Smooth muscle cell of the umbilical artery (primary cell): ENCODE data around the gene CLCA2. TPM values are rescaled to one million over a fixed set of nuclear protein-coding genes. Genes with fewer than 3 reads are reported as not detected.

Source experiments
- total RNA-seq: library from RNA; depleted of rRNA; stranded (reverse); fragments of >200 nt; gene quantifications from 2 replicates; pipeline ENCODE4 v1.2.3, GENCODE V29; 2014

Gene CLCA2, protein sequence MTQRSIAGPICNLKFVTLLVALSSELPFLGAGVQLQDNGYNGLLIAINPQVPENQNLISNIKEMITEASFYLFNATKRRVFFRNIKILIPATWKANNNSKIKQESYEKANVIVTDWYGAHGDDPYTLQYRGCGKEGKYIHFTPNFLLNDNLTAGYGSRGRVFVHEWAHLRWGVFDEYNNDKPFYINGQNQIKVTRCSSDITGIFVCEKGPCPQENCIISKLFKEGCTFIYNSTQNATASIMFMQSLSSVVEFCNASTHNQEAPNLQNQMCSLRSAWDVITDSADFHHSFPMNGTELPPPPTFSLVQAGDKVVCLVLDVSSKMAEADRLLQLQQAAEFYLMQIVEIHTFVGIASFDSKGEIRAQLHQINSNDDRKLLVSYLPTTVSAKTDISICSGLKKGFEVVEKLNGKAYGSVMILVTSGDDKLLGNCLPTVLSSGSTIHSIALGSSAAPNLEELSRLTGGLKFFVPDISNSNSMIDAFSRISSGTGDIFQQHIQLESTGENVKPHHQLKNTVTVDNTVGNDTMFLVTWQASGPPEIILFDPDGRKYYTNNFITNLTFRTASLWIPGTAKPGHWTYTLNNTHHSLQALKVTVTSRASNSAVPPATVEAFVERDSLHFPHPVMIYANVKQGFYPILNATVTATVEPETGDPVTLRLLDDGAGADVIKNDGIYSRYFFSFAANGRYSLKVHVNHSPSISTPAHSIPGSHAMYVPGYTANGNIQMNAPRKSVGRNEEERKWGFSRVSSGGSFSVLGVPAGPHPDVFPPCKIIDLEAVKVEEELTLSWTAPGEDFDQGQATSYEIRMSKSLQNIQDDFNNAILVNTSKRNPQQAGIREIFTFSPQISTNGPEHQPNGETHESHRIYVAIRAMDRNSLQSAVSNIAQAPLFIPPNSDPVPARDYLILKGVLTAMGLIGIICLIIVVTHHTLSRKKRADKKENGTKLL
- total RNA-seq = 0.46 and 1.5 TPM in 2 replicates

DNA sequence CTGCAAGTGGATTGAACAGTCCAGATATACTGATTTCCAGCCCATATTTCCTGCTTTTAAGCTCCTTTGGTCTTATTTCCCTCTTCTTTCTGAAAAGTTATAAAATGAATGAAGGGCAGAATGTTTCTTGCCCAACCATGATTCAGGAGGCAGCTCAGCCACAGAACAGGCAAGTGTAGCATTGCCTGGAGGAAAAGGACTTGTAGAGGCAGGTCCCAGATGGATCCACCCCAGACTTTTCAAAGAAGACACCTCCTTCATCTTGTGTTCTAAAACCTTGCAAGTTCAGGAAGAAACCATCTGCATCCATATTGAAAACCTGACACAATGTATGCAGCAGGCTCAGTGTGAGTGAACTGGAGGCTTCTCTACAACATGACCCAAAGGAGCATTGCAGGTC lies at the start of gene CLCA2:
Gene CLCA2, plus strand, starts transcription at position 299 of the 400 bp plus-strand sequence. Its CDS starts 77 bp downstream, at position 376.

DNA sequence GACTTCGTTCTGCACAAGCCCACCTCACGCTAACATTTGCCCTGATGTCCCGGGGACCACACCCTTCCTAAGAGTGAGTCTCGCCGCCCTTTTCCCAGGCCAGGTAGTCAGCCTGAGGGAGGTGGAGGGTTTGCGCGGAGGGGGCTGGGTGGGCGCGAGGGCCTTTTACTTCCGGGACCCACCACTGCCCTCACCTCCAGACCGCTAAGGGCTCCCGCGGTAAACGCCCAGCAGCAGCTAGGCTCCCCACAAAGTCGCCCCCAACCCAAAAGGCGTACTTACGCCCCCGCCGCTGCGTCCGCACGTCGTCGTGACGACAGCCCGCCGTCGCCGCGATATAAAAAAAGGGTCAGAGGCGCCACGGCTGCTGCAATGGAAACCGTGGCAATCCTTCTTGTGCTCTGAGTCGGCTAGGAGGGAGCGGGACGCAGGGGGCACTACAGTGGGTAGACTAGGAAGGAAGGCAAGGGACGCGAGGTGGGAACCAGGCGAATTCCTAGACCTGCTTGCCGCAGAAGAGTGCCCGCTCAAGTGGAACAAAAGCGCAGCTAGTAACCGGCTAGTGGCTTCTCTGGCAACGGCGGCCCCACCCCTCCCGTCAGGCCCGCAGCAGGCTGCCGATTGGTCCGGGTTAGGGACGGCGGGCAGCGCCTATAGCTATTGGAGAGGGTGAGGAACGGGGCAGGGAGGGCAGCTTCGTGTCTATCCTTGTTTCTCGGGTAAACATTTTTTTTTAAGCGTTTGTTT lies 28.0 kb upstream of the CLCA2 start, which contains the start of gene ODF2L:
Gene ODF2L, minus strand, starts transcription at position 573 of the 747 bp plus-strand sequence. CDS start 9,296 bp downstream, outside the sequence.

DNA sequence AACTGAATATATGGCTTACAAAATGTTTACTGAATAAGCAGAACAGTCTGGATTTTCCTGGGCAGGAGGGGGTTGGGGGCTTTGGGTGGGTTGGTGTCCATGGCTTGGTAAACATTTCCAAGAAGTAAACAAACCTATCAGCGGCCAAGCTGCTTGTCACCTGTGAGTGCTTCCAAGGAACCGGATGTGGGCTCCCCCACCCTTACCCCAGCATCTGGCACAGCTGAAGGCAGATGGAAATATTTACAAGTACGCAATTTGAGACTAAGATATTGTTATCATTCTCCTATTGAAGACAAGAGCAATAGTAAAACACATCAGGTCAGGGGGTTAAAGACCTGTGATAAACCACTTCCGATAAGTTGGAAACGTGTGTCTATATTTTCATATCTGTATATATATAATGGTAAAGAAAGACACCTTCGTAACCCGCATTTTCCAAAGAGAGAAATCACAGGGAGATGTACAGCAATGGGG lies 44.6 kb downstream of the CLCA2 start, which contains the start of gene CLCA1:
Gene CLCA1, plus strand, starts transcription at position 427 of the 477 bp plus-strand sequence. Its CDS starts 45 bp downstream, at position 472.

Other genes starting within 250 kb of the CLCA2 start
- 28.5 and 35.8 TPM in 2 replicates for gene ODF2L, start 27.8 kb upstream of the CLCA2 start, total RNA-seq
- gene CLCA1, start 44.8 kb downstream of the CLCA2 start, total RNA-seq = not detected in 2 replicates
- gene CLCA4, start 122.9 kb downstream of the CLCA2 start, total RNA-seq = not detected in 2 replicates